ENCODE measurements around the gene RPL22.

RPL22 gene

GRCh38 chr1:6152882-6153281 lies 46.5 kb downstream of the RPL22 start:
- no peak overlapping the region for H2AFZ ChIP-seq (ENCODE audit: low read depth, low read length)
- H3K4me1 ChIP-seq (ENCODE audit: low read length), result no peaks in the 10 kb centered on the region
- H3K4me3 ChIP-seq (ENCODE audit: low read length), result no peak overlapping the region
- H3K36me3 ChIP-seq (replicated peaks; ENCODE audit: low read depth, low read length), result no peaks in the 10 kb centered on the region
- H3K4me2 ChIP-seq (ENCODE audit: low read length), result no peak overlapping the region
- H3K27ac ChIP-seq (ENCODE audit: low read length), result no peak overlapping the region
- H3K79me2 ChIP-seq (ENCODE audit: low read length), result no peaks in the 10 kb centered on the region
- H4K20me1 ChIP-seq (ENCODE audit: insufficient read depth, low read length), result no peaks in the 10 kb centered on the region
- H3K9ac ChIP-seq (ENCODE audit: low read length), result no peak overlapping the region
- no peaks in the 10 kb centered on the region for H3K9me3 ChIP-seq (ENCODE audit: insufficient read depth, low read length)
- no peaks in the 10 kb centered on the region for H3K27me3 ChIP-seq (ENCODE audit: low read depth, low read length)
- TF ChIP-seq EZH2phosphoT487 (IDR thresholded peaks at IDR 0.05; ENCODE audit: low read depth) (no peak), CTCF (IDR thresholded peaks at IDR 0.05; ENCODE audit: low read depth, low read length) (no peak)

GRCh38 chr1:6152181-6152580 lies 47.2 kb downstream of the RPL22 start:
- Histone ChIP-seq H2AFZ (ENCODE audit: low read depth, low read length) (no peak overlapping the region), H3K27me3 (ENCODE audit: low read depth, low read length) (no peaks in the 10 kb centered on the region), H3K4me1 (ENCODE audit: low read length) (no peaks in the 10 kb centered on the region), H3K4me3 (ENCODE audit: low read length) (no peak overlapping the region), H3K9ac (ENCODE audit: low read length) (no peak overlapping the region), H3K36me3 (replicated peaks; ENCODE audit: low read depth, low read length) (no peaks in the 10 kb centered on the region), H3K27ac (ENCODE audit: low read length) (no peak overlapping the region), H3K4me2 (ENCODE audit: low read length) (no peak overlapping the region), H4K20me1 (ENCODE audit: insufficient read depth, low read length) (no peaks in the 10 kb centered on the region), H3K9me3 (ENCODE audit: insufficient read depth, low read length) (no peaks in the 10 kb centered on the region), H3K79me2 (ENCODE audit: low read length) (no peaks in the 10 kb centered on the region)
- TF ChIP-seq EZH2phosphoT487 (IDR thresholded peaks at IDR 0.05; ENCODE audit: low read depth) (no peak), CTCF (IDR thresholded peaks at IDR 0.05; ENCODE audit: low read depth, low read length) (no peak)

GRCh38 chr1:6151291-6151822 lies 48.0 kb downstream of the RPL22 start:
- Histone ChIP-seq H3K79me2 (ENCODE audit: low read length) (no peaks in the 10 kb centered on the region), H2AFZ (ENCODE audit: low read depth, low read length) (no peak overlapping the region), H3K4me3 (ENCODE audit: low read length) (no peak overlapping the region), H3K9ac (ENCODE audit: low read length) (no peak overlapping the region), H3K9me3 (ENCODE audit: insufficient read depth, low read length) (no peaks in the 10 kb centered on the region), H3K36me3 (replicated peaks; ENCODE audit: low read depth, low read length) (no peaks in the 10 kb centered on the region), H3K4me2 (ENCODE audit: low read length) (no peak overlapping the region), H4K20me1 (ENCODE audit: insufficient read depth, low read length) (no peaks in the 10 kb centered on the region), H3K27me3 (ENCODE audit: low read depth, low read length) (no peaks in the 10 kb centered on the region), H3K4me1 (ENCODE audit: low read length) (no peaks in the 10 kb centered on the region), H3K27ac (ENCODE audit: low read length) (no peak overlapping the region)
- no peak for TF ChIP-seq EZH2phosphoT487 (IDR thresholded peaks at IDR 0.05; ENCODE audit: low read depth)
- TF ChIP-seq CTCF (IDR thresholded peaks at IDR 0.05; ENCODE audit: low read depth, low read length), result no peak

- H3K4me2 ChIP-seq (ENCODE audit: low read length), result no peak overlapping the region
- H3K79me2 ChIP-seq (ENCODE audit: low read length), result no peaks in the 10 kb centered on the region
- no peaks in the 10 kb centered on the region for H3K36me3 ChIP-seq (replicated peaks; ENCODE audit: low read depth, low read length)
- H2AFZ ChIP-seq (ENCODE audit: low read depth, low read length), result no peak overlapping the region
- H3K27me3 ChIP-seq (ENCODE audit: low read depth, low read length), result no peaks in the 10 kb centered on the region
- H3K9ac ChIP-seq (ENCODE audit: low read length), result no peak overlapping the region
- no peaks in the 10 kb centered on the region for H3K4me1 ChIP-seq (ENCODE audit: low read length)
- H3K27ac ChIP-seq (ENCODE audit: low read length), result no peak overlapping the region
- no peaks in the 10 kb centered on the region for H3K9me3 ChIP-seq (ENCODE audit: insufficient read depth, low read length)
- no peaks in the 10 kb centered on the region for H4K20me1 ChIP-seq (ENCODE audit: insufficient read depth, low read length)
- no peak overlapping the region for H3K4me3 ChIP-seq (ENCODE audit: low read length)
- TF ChIP-seq EZH2phosphoT487 (IDR thresholded peaks at IDR 0.05; ENCODE audit: low read depth) (no peak), CTCF (IDR thresholded peaks at IDR 0.05; ENCODE audit: low read depth, low read length) (no peak)
Measured at GRCh38 chr1:6150006-6150938, 49.1 kb downstream of the RPL22 start.

All from OCI-LY3 (cell line).